Loucy (cell line): ENCODE results near the gene WTAP.

Experiments
- H2AFZ ChIP-seq: fragments of 200-600 bp; sonication (generic); 2 replicates; pipeline ENCODE4 v1.6.0; 2016; ENCODE audit warnings: antibody characterized with exemption, mild to moderate bottlenecking, low read length, moderate library complexity
- H3F3A ChIP-seq: fragments of 200-600 bp; 2 replicates; pipeline ENCODE4 v1.6.0; 2016; ENCODE audit warnings: antibody characterized with exemption, low read depth, mild to moderate bottlenecking
- H3K27me3 ChIP-seq: fragments of 200-600 bp; sonication (generic); 2 replicates; pipeline ENCODE4 v1.6.1; 2014; ENCODE audit warnings: low read length, mild to moderate bottlenecking; ENCODE audit not compliant: insufficient read depth, poor library complexity, severe bottlenecking
- H3K36me3 ChIP-seq: fragments of 200-600 bp; sonication (generic); 2 replicates; pipeline ENCODE4 v1.6.1; 2016; ENCODE audit warnings: low read length; ENCODE audit not compliant: insufficient read depth
- H3K4me1 ChIP-seq: fragments of 200-600 bp; sonication (generic); 2 replicates; pipeline ENCODE4 v1.5.1; 2014; ENCODE audit warnings: low read length, mild to moderate bottlenecking; ENCODE audit not compliant: insufficient read depth, poor library complexity, severe bottlenecking
- H3K4me2 ChIP-seq: fragments of 200-600 bp; sonication (generic); 2 replicates; pipeline ENCODE4 v1.6.0; 2014; ENCODE audit warnings: antibody characterized with exemption, low read length, low read depth, mild to moderate bottlenecking; ENCODE audit not compliant: poor library complexity, severe bottlenecking
- H3K4me3 ChIP-seq: fragments of 200-600 bp; sonication (generic); 2 replicates; pipeline ENCODE4 v1.5.1; 2014; ENCODE audit warnings: low read length, mild to moderate bottlenecking, mixed read lengths; ENCODE audit not compliant: poor library complexity, severe bottlenecking
- H3K79me2 ChIP-seq: fragments of 200-600 bp; sonication (generic); 2 replicates; pipeline ENCODE4 v1.6.1; 2014; ENCODE audit warnings: low read length; ENCODE audit not compliant: insufficient read depth
- H3K9ac ChIP-seq: fragments of 200-600 bp; sonication (generic); 2 replicates; pipeline ENCODE4 v1.6.0; 2014; ENCODE audit warnings: mild to moderate bottlenecking, low read depth, low read length, moderate library complexity; ENCODE audit not compliant: poor library complexity, severe bottlenecking
- H3K9me2 ChIP-seq: fragments of 200-600 bp; sonication (generic); replicated peaks from 2 replicates; pipeline ENCODE4 v1.6.1; 2016; ENCODE audit warnings: low read depth, low read length, mixed read lengths
- H3K9me3 ChIP-seq: fragments of 200-600 bp; sonication (generic); 2 replicates; pipeline ENCODE4 v1.6.1; 2014; ENCODE audit warnings: mild to moderate bottlenecking, antibody characterized with exemption, low read length, low read depth; ENCODE audit not compliant: insufficient read depth
- H4K20me1 ChIP-seq: fragments of 200-600 bp; sonication (generic); 2 replicates; pipeline ENCODE4 v1.6.0; 2014; ENCODE audit warnings: antibody characterized with exemption, low read length, mild to moderate bottlenecking; ENCODE audit not compliant: insufficient read depth, poor library complexity, severe bottlenecking
- CTCF ChIP-seq: fragments of 200-600 bp; sonication (generic); conservative IDR thresholded peaks from 2 replicates; pipeline ENCODE4 v1.5.1; 2014; ENCODE audit warnings: mild to moderate bottlenecking, antibody characterized with exemption, low read length
- EZH2phosphoT487 ChIP-seq: fragments of 200-600 bp; IDR thresholded peaks from 2 replicates; pipeline ENCODE4 v1.6.1; 2018; ENCODE audit warnings: antibody characterized with exemption, mild to moderate bottlenecking, moderate library complexity, borderline replicate concordance

WTAP gene

GRCh38 chr6:159727717-159728445 lies 575 bp downstream of the WTAP start:
- H3F3A ChIP-seq, result 0 out of 2 replicates have a peak, but pooled peaks cover 2% of the 10 kb centered on the region
- H3K4me3 ChIP-seq, result peak overlapping the region; percentile 99
- H3K4me1 ChIP-seq, result peaks cover 43% of the 10 kb centered on the region
- H3K79me2 ChIP-seq, result peaks cover 93% of the 10 kb centered on the region
- H3K27me3 ChIP-seq, result no peaks in the 10 kb centered on the region
- H4K20me1 ChIP-seq, result peaks cover 52% of the 10 kb centered on the region
- no peaks in the 10 kb centered on the region for H3K9me2 ChIP-seq
- H3K4me2 ChIP-seq, result peak overlapping the region; percentile 92
- H2AFZ ChIP-seq, result peak overlapping the region; percentile 63
- TF ChIP-seq EZH2phosphoT487 (no peak), CTCF (no peak)
- H3K36me3 ChIP-seq, result no peaks in the 10 kb centered on the region
- peak overlapping the region; percentile 99 for H3K9ac ChIP-seq
- H3K9me3 ChIP-seq, result peaks cover under 1% of the 10 kb centered on the region; the same call in 1 of the 2 replicates

GRCh38 chr6:159728531-159728964 lies 1.2 kb downstream of the WTAP start:
- Histone ChIP-seq H3K79me2 (peaks cover 94% of the 10 kb centered on the region), H3K36me3 (no peaks in the 10 kb centered on the region), H4K20me1 (peaks cover 58% of the 10 kb centered on the region), H3K9me2 (no peaks in the 10 kb centered on the region), H3K4me1 (peaks cover 43% of the 10 kb centered on the region), H3K27me3 (no peaks in the 10 kb centered on the region), H3K4me3 (peak overlapping the region; percentile 99), H3K9me3 (no peaks in the 10 kb centered on the region), H3K9ac (peak overlapping the region; percentile 99), H3K4me2 (peak overlapping the region; percentile 92), H3F3A (0 out of 2 replicates have a peak, but pooled peaks cover 2% of the 10 kb centered on the region), H2AFZ (no peak overlapping the region)
- no peak for TF ChIP-seq CTCF
- TF ChIP-seq EZH2phosphoT487, result no peak

GRCh38 chr6:159729598-159730331 lies 2.5 kb downstream of the WTAP start:
- peaks cover 48% of the 10 kb centered on the region for H3K4me1 ChIP-seq
- no peaks in the 10 kb centered on the region for H3K36me3 ChIP-seq
- H4K20me1 ChIP-seq, result peaks cover 70% of the 10 kb centered on the region
- 0 out of 2 replicates have a peak, but pooled peaks cover 2% of the 10 kb centered on the region for H3F3A ChIP-seq
- TF ChIP-seq EZH2phosphoT487 (no peak), CTCF (no peak)
- H3K9ac ChIP-seq, result peak overlapping the region; percentile 99
- H2AFZ ChIP-seq, result no peak overlapping the region
- no peaks in the 10 kb centered on the region for H3K9me3 ChIP-seq
- H3K9me2 ChIP-seq, result no peaks in the 10 kb centered on the region
- H3K79me2 ChIP-seq, result peaks cover 94% of the 10 kb centered on the region
- no peaks in the 10 kb centered on the region for H3K27me3 ChIP-seq
- H3K4me2 ChIP-seq, result peak overlapping the region; percentile 92
- peak overlapping the region; percentile 99 for H3K4me3 ChIP-seq
